ENCODE data around the gene AK3. TPM values are rescaled to one million over a fixed set of nuclear protein-coding genes. Genes with fewer than 3 reads are reported as not detected.
"Not testable (repeated sequence)": the region's sequence is repeated elsewhere in the genome, so short reads cannot be mapped to it uniquely, and the experiment has no call there.

AK3 gene
- total RNA-seq, 1 experiment from 2014 or later: 21.5 TPM

DNA sequence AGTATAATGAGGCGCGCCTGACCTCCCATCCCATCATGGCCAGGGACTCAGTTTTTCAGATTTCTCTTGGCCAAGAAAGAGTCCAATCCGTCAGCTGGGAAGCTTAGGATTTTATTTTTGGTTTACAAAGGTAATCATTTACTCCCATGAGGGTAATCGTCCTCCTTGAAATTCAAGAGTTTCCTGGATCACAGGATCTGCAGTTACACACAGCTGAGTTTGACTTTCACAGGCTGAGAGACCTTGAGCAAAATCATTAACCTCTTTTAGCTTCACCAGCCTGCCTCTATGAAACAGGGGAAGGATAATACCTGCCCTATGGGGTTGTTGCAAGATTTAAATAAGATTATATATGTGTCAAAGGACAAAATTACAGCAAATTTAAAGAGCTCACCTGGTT, 15.4 kb upstream of the AK3 start:
- no TSS peak for BruUV-seq (replicated peaks)
- Mint-ChIP-seq H3K36me3 (ENCODE audit: insufficient read depth, unreplicated experiment) (no peaks in the 10 kb centered on the region), H3K4me3 (ENCODE audit: low read depth, unreplicated experiment) (no peak overlapping the region), H3K27ac (ENCODE audit: unreplicated experiment) (no peak overlapping the region), H3K27me3 (ENCODE audit: unreplicated experiment) (no peaks in the 10 kb centered on the region), H3K4me1 (ENCODE audit: low read depth, unreplicated experiment) (no peaks in the 10 kb centered on the region), H3K9me3 (ENCODE audit: low read depth, unreplicated experiment) (no peaks in the 10 kb centered on the region)
- intact Hi-C loops (cut with micrococcal nuclease; ENCODE audit: unreplicated experiment): loop anchor here (10.0 kb wide), 3 partner anchors 428 to 848 kb away; partner anchors contain the start of gene INSL6
- CTCF ChIA-PET: no interaction called here
- TF ChIP-seq, protein P1, sequence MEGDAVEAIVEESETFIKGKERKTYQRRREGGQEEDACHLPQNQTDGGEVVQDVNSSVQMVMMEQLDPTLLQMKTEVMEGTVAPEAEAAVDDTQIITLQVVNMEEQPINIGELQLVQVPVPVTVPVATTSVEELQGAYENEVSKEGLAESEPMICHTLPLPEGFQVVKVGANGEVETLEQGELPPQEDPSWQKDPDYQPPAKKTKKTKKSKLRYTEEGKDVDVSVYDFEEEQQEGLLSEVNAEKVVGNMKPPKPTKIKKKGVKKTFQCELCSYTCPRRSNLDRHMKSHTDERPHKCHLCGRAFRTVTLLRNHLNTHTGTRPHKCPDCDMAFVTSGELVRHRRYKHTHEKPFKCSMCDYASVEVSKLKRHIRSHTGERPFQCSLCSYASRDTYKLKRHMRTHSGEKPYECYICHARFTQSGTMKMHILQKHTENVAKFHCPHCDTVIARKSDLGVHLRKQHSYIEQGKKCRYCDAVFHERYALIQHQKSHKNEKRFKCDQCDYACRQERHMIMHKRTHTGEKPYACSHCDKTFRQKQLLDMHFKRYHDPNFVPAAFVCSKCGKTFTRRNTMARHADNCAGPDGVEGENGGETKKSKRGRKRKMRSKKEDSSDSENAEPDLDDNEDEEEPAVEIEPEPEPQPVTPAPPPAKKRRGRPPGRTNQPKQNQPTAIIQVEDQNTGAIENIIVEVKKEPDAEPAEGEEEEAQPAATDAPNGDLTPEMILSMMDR (IDR thresholded peaks at IDR 0.05; ENCODE audit: unreplicated experiment): no peak
- no peak for DNase-seq

DNA sequence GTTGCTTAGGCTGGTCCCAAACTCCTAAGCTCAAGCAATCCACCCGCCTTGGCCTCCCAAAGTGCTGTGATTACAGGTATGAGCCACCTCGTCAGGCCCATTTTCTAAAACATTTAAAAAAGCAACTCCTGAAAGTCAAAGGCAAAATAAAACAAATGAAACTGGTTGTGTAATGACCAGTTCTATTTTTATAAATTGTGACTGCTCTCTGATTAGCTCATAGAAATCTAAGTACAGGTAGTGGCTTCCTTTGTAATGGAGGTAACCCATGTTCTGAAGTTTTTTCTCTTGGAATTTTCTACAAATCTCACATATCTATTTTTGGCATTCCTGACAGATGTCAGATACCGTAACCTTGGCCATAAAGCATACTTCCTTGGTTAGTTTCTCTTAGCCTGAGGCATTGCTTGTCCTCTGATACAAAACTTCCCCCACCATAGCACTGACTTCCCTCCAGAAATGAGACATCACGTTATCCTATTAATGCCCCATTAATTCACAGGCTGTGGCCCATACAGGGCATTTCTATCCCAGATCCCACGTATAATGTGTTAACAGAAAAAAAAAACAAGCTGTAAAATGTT, 14.1 kb upstream of the AK3 start:
- no peak overlapping the region for H3K27ac Mint-ChIP-seq (ENCODE audit: unreplicated experiment)
- TF ChIP-seq, protein P1 (IDR thresholded peaks at IDR 0.05; ENCODE audit: unreplicated experiment): no peak
- intact Hi-C loops (cut with micrococcal nuclease; ENCODE audit: unreplicated experiment): loop anchor here (10.0 kb wide), 3 partner anchors 430 to 850 kb away; partner anchors contain the start of gene INSL6
- no peaks in the 10 kb centered on the region for H3K9me3 Mint-ChIP-seq (ENCODE audit: low read depth, unreplicated experiment)
- DNase-seq: no peak
- no peaks in the 10 kb centered on the region for H3K36me3 Mint-ChIP-seq (ENCODE audit: insufficient read depth, unreplicated experiment)
- BruUV-seq (replicated peaks): no TSS peak
- CTCF ChIA-PET: interaction anchor here (0.7 kb wide), 1 partner anchor 376 kb away, joined by 4 read pairs; no protein-coding TSS in a partner anchor
- H3K4me1 Mint-ChIP-seq (ENCODE audit: low read depth, unreplicated experiment): no peaks in the 10 kb centered on the region
- no peak overlapping the region for H3K4me3 Mint-ChIP-seq (ENCODE audit: low read depth, unreplicated experiment)
- no peaks in the 10 kb centered on the region for H3K27me3 Mint-ChIP-seq (ENCODE audit: unreplicated experiment)

DNA sequence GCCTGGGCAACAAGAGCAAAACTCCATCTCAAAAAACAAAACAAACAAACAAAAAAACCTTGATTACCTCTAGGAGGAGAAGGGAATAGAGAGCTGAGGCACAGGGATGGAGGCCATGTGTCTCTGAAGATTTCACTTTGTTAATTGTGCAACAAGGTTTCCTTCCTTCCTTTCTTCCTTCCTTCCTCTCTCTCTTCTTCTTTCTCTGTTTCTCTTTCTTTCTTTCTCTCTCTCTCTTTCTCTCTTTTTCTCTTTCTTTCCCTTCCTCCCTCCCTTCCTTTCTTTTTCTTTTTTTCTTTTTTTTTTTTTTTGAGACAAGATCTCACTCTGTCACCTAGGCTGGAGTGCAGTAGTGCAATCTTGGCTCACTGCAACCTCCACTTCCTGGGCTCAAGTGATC, 13.5 kb upstream of the AK3 start:
- not testable (repeated sequence) for H3K36me3 Mint-ChIP-seq (ENCODE audit: insufficient read depth, unreplicated experiment); H3K9me3 Mint-ChIP-seq (ENCODE audit: low read depth, unreplicated experiment); H3K27me3 Mint-ChIP-seq (ENCODE audit: unreplicated experiment); H3K4me1 Mint-ChIP-seq (ENCODE audit: low read depth, unreplicated experiment); H3K4me3 Mint-ChIP-seq (ENCODE audit: low read depth, unreplicated experiment); H3K27ac Mint-ChIP-seq (ENCODE audit: unreplicated experiment); DNase-seq; BruUV-seq (replicated peaks)
- CTCF ChIA-PET: interaction anchor here (0.7 kb wide), 1 partner anchor 313 kb away, joined by 5 read pairs; no protein-coding TSS in a partner anchor
- intact Hi-C loops (cut with micrococcal nuclease; ENCODE audit: unreplicated experiment): loop anchor here (10.0 kb wide), 3 partner anchors 430 to 850 kb away; partner anchors contain the start of gene INSL6

DNA sequence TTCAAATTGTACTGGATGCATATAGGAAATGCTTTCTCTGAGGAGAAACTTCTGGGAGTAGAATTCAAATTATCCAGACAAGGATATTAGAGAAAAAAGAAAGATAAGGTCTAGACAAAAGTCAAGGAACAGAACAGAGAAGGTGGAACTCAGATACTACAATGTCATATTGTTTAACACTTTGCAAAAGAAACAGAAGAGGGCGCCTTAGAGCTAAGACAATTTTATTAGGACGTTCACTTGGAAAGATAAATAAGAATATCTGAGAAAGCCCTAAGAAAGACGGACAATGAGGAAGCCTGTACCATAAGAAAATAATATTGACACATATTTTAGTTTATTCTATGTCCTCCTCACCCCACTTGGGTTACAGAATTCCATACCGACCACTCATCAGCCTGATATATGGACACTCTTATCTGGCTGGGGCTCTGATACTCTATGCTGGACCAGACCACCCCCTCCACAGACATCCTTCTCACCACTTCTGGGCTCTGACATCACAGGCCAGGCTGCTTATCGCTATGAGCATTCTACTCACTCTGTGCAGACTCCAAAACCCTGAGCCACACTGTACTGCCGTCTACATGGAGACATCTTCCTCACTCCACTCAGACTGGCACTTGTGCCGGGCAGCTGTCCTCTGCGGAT, 9.1 kb upstream of the AK3 start:
- no peak for DNase-seq
- intact Hi-C loops (cut with micrococcal nuclease; ENCODE audit: unreplicated experiment): loop anchor here (10.0 kb wide), 3 partner anchors 435 to 855 kb away; partner anchors contain the start of gene INSL6
- H3K9me3 Mint-ChIP-seq (ENCODE audit: low read depth, unreplicated experiment): no peaks in the 10 kb centered on the region
- peaks cover 17% of the 10 kb centered on the region for H3K27me3 Mint-ChIP-seq (ENCODE audit: unreplicated experiment)
- no peaks in the 10 kb centered on the region for H3K36me3 Mint-ChIP-seq (ENCODE audit: insufficient read depth, unreplicated experiment)
- CTCF ChIA-PET: interaction anchor here (0.7 to 1.6 kb wide), 6 partner anchors 9 to 850 kb away, joined by 3 to 6 read pairs (median 4); partner anchors contain the start of gene AK3
- H3K27ac Mint-ChIP-seq (ENCODE audit: unreplicated experiment): no peak overlapping the region
- H3K4me1 Mint-ChIP-seq (ENCODE audit: low read depth, unreplicated experiment): no peaks in the 10 kb centered on the region
- BruUV-seq (replicated peaks): no TSS peak
- TF ChIP-seq, protein P1 (IDR thresholded peaks at IDR 0.05; ENCODE audit: unreplicated experiment): no peak
- no peak overlapping the region for H3K4me3 Mint-ChIP-seq (ENCODE audit: low read depth, unreplicated experiment)
